HG02642 (cell line): ENCODE results near the gene MUC2.

Source experiments
- ATAC-seq: cut with Tn5 transposase; IDR thresholded peaks from one replicate; pipeline ENCODE4 v1.9.1; 2021; ENCODE audit warnings: mild to moderate bottlenecking; ENCODE audit not compliant: unreplicated experiment, poor library complexity

Gene MUC2

DNA sequence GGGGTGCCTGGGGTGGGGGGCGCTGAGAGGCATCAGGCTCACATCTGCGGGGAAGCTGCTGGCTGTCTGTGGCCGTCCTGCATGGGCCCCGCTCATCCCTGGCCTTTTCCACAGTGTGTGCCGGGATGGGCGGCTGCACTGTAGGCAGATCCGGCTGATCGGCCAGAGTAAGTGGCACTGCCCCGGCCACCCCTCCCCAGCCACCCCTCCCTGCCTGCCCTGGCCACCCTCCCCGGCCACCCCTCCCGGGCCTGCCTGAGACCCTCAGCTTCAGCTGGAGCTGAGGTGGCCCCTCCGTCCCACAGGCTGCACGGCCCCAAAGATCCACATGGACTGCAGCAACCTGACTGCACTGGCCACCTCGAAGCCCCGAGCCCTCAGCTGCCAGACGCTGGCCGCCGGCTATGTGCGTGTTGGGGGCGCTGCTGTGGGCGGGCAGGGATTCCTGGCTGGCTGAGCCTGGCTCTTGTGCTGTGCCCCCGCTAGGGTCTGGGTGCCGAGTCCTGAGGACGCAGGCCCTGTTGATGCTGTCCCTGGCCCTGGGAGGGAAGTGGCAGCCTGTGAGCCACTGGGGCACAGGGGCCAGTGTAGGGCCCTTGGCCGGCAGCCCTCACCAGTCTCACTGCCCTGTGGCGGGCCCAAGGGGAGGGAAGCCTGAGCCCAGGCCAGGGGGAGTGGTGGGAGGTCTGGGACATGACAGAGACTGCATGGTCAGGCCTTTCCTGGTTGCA, 10.9 kb downstream of the MUC2 start:
- ATAC-seq = no peak

DNA sequence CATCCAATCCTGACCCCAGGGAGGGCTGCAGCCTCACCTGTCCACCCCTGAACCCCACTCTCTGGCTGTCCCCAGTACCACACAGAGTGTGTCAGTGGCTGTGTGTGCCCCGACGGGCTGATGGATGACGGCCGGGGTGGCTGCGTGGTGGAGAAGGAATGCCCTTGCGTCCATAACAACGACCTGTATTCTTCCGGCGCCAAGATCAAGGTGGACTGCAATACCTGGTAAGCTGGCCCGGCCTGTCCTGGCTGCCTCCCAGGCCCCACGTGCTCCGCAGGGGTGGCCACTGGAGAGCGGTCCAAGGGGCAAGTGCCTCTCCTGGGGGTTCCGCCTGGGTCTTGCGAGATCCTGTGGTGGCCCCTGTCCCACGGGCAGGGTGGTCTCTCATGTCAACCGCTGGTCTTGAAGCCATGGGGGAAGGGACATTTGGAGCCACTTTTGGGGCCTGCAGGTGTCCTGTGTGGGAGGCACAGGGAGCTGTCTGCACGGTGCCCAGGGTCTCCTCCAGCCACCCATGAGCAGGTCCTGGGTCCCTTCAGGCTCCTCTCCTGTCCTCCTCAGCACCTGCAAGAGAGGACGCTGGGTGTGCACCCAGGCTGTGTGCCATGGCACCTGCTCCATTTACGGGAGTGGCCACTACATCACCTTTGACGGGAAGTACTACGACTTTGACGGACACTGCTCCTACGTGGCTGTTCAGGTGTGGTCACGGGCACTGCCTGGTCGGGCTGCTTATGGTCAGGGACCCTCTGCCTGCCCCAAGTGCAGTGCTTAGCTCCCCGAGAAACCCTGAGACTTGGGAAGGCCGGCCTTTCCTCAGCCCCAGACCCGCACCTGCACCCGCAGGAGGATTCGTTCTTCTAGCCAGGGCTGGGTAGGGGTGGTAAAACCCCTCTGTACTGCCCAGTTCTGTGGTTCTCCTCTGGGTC, 11.8 kb downstream of the MUC2 start:
- no peak for ATAC-seq

DNA sequence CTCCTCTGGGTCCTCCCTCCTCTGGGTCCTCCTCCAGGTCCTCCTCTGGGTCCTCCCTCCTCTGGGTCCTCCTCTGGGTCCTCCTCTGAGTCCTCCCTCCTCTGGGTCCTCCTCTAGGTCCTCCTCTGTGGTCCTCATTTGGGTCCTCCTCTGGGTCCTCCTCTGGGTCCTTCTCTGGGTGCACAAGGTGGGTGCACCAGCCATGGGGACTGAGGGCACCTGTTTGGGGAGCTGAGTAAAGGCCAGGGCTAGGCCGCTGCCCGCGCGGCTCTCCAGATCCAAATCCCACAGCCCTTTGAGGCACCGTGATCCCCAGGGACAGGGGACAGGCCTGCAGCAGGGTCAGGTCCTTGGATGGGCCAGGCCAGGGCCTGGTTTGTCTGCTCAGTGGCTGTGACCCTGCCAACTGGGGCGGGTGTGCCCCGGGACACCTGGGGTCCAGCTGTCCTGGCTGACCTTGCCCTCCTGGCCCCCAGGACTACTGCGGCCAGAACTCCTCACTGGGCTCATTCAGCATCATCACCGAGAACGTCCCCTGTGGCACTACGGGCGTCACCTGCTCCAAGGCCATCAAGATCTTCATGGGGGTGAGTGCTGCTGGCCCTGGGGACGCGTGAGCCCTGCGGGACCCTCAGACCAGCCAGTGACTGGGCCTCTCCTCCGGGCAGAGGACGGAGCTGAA, 12.7 kb downstream of the MUC2 start:
- no peak for ATAC-seq

DNA sequence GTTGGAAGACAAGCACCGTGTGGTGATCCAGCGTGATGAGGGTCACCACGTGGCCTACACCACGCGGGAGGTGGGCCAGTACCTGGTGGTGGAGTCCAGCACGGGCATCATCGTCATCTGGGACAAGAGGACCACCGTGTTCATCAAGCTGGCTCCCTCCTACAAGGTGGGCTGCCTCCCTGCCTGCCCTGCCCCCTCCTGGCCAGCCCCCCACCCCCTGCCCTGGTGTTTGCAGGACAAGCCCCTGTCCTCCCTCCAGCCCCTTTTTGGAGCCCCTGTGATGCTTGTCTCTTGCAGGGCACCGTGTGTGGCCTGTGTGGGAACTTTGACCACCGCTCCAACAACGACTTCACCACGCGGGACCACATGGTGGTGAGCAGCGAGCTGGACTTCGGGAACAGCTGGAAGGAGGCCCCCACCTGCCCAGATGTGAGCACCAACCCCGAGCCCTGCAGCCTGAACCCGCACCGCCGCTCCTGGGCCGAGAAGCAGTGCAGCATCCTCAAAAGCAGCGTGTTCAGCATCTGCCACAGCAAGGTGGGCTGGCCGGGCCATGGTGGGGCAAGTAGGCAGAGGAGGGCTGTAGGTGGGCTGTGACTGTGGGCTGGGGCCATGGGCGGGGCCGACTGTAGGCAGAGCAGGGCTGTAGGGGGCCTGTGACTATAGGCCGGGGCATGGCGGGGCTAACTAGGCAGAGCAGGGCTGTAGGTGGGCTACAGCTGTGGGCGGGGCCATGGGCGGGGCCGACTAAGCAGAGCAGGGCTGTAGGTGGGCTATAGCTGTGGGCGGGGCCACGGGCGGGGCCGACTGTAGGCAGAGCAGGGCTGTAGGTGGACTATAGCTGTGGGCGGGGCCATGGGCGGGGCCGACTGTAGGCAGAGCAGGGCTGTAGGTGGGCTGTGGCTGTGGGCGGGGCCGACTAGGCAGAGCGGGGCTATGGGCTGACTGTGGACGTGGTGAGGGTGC, 13.6 kb downstream of the MUC2 start:
- ATAC-seq = no peak

DNA sequence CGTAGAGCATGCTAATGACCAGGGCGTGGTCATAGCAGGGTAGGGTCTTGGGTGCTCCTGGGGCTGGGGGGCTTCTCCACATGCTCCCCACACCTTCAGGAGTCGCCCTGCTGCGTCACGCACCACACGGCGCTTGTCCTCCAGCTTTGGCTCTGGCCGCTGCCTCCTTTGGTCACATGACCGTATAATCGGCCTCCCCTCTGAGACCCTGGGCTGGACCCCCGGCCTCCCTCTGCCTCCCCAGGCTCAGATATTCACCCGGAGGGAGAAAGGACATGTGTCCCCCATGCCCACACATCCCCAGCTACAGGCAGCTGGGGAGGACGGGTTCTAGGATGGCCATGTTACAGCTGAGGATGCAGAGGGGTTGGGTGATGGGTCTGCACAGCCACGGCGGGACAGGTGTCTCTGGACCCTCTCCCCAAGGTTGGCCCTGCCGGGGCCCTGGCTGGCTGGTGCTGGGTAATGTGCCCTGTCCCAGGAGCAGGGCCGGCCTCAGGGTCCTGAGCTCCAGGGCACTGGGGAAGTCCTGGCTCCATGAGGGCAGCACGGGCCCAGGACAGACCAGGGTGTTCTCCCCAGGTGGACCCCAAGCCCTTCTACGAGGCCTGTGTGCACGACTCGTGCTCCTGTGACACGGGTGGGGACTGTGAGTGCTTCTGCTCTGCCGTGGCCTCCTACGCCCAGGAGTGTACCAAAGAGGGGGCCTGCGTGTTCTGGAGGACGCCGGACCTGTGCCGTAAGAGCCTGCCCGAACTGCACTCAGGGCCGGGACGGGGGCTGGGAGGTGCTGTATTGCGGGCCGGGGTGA, 14.5 kb downstream of the MUC2 start:
- ATAC-seq = no peak

DNA sequence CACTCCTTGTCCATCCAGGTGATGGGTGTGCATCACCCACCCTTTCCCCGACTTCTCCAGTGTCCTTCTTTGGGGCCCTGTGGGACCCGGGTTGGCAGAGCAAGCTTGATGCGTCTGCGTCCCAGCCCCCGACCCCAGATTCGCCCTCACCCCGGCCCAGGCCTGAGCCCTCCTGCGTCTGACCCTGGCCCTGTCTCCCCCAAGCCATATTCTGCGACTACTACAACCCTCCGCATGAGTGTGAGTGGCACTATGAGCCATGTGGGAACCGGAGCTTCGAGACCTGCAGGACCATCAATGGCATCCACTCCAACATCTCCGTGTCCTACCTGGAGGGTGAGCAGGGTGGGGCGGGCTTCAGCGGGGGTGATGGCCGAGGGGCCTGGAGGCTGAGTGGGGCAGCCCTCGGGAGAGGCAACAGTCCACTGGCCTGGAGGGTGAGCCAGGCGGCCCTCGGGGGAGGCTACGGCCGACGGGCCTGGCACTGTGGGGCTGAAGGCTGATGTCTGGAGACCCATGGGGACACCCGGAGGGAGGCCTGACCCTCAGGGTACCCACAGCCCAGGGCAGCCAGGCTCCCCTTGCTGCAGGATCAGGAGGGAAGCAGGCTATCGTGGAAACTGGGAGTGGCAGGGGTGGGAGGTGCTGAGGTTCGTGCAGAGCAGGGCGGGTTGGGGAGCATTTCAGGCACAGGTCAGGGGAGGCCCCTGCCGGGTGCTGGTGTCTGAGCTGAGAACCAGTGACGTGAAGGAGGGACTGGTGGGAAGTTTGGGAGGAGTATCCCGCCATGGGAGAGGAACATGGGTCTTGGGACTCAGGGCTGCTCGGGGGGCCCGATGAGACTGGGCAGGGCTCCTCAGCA, 15.3 kb downstream of the MUC2 start:
- ATAC-seq = no peak

DNA sequence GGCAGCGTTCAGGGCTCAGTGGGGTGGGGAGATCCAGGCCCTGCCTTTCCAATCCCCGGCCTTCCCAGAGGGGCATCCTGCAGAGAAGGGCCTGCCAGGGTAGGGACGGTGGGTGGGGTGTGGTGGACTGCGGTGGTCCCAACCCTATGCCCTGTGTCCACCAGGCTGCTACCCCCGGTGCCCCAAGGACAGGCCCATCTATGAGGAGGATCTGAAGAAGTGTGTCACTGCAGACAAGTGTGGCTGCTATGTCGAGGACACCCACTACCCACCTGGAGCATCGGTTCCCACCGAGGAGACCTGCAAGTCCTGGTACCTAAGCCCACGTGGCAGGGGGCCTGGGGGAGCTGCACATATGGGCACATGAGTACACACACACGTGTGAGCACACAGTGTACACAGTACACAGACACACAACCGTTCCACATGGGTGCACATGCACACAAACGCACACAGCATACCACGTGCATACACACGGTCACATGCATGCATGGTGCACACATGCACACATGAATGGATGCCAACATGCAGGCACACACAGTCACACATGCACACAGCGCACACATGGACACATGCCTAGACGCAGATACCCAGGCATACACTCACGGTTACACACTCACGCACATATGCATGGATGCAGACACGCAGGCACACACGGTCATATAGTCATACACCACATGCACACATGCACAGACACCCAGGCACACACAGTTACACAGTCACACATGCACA, 16.1 kb downstream of the MUC2 start:
- ATAC-seq = no peak

DNA sequence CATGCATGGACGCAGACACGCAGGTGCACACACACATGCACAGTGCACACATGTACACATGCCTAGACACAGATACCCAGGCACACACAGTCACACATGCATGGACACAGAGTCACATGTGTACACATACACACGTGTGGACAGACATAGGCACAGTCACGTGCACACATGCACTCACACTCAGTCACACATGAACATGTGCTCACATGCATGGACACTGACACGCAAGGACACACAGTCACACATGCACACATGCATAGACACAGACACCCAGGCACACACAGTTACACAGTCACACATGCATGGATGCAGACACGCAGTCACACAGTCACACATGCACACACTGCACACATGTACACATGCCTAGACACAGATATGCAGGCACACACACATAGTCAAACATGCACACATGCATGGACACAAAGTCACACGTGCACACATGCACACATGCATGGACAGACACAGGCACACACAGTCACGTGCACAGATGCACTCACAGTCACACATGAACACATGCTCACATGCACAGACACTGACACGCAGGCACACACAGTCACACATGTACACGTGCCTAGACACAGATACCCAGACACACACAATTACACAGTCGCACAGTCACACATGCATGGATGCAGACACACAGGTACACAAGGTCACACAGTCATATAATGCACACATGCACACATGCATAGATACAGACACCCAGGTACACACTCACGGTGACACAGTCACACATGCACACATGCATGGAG, 16.8 kb downstream of the MUC2 start:
- ATAC-seq = no peak

DNA sequence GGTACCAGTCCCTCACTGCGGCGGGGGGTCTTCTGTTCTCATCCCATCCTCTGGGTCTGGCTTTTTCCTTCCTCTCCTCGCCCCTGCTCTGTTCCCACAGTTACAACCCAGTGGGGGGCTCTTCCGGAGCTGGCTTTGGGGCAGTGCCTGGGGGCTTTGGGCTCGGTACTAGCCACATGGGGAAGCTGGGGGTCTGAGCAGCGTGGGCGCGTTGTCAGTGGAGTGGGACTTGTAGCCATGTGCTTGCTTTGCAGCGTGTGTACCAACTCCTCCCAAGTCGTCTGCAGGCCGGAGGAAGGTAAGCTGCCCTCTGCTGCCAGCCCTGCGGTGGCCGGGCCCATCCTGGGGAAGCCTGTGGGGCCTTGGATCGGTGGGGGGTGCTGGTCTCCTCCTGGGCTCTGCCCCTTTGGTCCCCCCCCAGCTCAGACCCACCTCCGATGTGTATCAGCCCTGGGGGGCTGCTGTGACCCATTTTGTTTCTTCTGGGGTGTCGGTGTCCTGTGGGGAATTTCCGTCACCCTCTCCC, 17.5 kb downstream of the MUC2 start:
- ATAC-seq = no peak

DNA sequence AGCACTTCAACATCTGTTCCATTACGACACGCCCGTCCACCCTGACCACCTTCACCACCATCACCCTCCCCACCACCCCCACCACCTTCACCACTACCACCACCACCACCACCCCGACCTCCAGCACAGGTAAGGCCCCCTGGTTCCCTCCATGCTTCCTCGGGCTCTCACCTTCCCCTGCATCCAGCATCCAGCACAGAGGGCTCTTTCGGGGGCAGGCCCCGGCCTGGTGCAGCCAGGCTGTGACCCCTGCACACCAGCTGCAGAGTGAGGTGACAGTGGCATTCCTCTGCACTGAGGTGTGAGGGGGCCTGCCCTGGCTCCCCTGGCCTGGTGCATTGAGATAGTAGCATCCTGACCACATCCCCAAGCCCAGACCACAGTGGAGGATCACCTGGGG, 18.2 kb downstream of the MUC2 start:
- no peak for ATAC-seq

DNA sequence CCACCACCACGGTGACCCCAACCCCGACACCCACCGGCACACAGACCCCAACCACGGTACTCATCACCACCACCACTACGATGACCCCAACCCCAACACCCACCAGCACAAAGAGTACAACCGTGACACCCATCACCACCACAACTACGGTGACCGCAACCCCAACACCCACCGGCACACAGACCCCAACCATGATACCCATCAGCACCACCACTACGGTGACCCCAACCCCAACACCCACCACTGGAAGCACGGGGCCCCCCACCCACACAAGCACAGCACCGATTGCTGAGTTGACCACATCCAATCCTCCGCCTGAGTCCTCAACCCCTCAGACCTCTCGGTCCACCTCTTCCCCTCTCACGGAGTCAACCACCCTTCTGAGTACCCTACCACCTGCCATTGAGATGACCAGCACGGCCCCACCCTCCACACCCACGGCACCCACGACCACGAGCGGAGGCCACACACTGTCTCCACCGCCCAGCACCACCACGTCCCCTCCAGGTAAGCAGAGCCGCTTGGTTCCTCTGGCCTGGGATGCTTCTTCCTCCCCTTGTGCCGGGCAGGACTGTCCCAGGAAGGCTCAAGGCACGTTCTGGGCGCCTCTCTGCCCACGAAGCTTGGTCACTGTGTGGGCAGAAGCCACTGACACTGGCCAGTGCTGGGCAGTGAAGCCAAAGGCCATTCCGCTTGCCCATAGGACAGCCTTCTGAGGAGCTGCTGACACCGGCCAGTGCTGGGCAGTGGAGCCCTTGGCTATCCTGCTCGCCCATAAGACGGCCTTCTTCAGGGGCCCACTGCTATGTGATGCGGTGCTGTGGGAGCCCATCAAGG, 25.1 kb downstream of the MUC2 start:
- ATAC-seq = no peak

DNA sequence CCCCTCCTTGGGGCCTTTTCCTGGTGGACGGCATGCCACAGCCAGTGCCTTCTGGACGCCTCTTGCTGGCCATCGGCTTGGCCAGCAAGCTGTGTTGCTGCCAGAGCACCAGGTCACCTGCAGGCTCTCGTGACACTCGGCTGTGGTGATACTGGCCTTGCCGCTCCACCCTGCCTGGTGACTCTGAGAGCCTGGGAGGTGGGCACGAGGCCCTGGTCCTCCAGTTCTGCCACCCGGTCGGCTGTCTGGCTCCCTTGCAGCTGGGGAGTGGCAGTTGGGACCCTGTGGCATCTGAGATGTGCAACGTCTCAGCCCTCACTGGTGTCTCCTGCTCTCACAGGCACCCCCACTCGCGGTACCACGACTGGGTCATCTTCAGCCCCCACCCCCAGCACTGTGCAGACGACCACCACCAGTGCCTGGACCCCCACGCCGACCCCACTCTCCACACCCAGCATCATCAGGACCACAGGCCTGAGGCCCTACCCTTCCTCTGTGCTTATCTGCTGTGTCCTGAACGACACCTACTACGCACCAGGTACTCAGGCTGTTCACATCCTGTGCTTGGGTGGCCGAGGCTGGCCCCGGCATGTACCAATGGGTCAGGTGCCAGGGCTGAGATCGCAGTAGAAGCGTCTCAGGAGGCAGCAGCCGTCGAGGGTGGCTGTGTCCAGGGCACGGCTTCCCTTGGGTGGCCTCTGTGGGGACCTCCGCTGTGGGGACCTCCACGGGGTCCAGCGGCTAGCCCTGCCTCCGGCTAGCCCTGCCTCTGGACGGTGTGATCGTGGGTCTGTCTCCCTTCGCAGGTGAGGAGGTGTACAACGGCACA, 26.0 kb downstream of the MUC2 start:
- no peak for ATAC-seq

DNA sequence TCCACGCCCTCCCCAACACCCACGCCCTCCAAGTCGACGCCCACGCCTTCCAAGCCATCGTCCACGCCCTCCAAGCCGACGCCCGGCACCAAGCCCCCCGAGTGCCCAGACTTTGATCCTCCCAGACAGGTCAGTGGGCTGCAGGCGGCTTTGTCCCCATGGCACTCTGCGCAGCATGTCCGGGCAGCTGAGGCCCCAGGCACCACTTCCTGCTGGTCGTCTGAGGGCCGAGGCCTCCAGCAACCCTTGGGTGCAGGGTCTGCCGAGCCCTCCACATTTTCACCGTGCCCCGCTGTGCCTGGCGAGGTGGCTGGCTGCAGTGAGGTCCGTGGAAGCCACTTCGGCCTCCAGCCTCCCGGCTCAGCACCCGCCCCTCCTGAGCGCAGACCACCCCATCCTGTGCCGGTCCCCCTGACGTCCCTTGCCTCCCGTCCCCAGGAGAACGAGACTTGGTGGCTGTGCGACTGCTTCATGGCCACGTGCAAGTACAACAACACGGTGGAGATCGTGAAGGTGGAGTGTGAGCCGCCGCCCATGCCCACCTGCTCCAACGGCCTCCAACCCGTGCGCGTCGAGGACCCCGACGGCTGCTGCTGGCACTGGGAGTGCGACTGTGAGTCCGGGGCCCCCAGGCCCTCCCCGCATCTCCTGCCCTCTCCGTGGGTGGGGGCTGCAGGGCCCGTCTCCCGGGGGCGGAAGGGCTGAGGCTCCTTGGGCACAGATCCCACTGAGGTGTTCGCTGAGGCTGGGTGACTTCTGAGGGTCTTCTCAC, 26.8 kb downstream of the MUC2 start:
- ATAC-seq = no peak
